Activated CD8-positive, alpha-beta T cell treated with anti-CD3 and anti-CD28 coated beads for 36 hours (primary cell): ENCODE results near the gene LANCL3. TPM values are rescaled to one million over a fixed set of nuclear protein-coding genes. Genes with fewer than 3 reads are reported as not detected.
A peak's percentile ranks its signal among the peaks of the same experiment; 100 is the strongest.

Experiments used
- ATAC-seq: fragments of 200-7000 bp; cut with Tn5 transposase; one replicate; pipeline ENCODE4 v1.10.0; 2021; ENCODE audit warnings: mild to moderate bottlenecking, moderate library complexity
- CTCF ChIA-PET: fragments of 350-600 bp; sonication (Branson Sonifier 250); formaldehyde crosslinking; loops from one replicate; lab custom pipeline; 2021; ENCODE audit warnings: antibody characterized with exemption; lab: Charles Lee
- POLR2A ChIA-PET: fragments of 350-600 bp; sonication (Branson Sonifier 250); formaldehyde crosslinking; loops from one replicate; lab custom pipeline; 2021; ENCODE audit warnings: antibody characterized with exemption; lab: Charles Lee
- DNase-seq: peaks from one replicate; pipeline ENCODE4 v3.0.0-alpha.2; 2020
- H3K27ac Mint-ChIP-seq: one replicate; pipeline ENCODE4 v1.8.0; 2021; ENCODE audit warnings: mild to moderate bottlenecking, mixed read lengths
- H3K27me3 Mint-ChIP-seq: one replicate; pipeline ENCODE4 v1.8.0; 2021; ENCODE audit warnings: mixed read lengths
- H3K36me3 Mint-ChIP-seq: one replicate; pipeline ENCODE4 v1.8.0; 2021; ENCODE audit warnings: low read depth, mixed read lengths
- H3K4me1 Mint-ChIP-seq: one replicate; pipeline ENCODE4 v1.8.0; 2021; ENCODE audit warnings: low read depth, mixed read lengths
- H3K4me3 Mint-ChIP-seq: one replicate; pipeline ENCODE4 v1.8.0; 2021; ENCODE audit warnings: mild to moderate bottlenecking, moderate library complexity, mixed read lengths
- H3K9me3 Mint-ChIP-seq: one replicate; pipeline ENCODE4 v1.8.0; 2021; ENCODE audit warnings: mixed read lengths
- intact Hi-C: fragments of 100-400 bp; cut with micrococcal nuclease; formaldehyde crosslinking; loops from one replicate; pipeline ENCODE4 v1.10.0; 2022
- total RNA-seq, 2 experiments: library from RNA; stranded (reverse); gene quantifications; one replicate each; pipeline ENCODE4 v1.2.3, GENCODE V29; 2021
- TF ChIP-seq, protein P1 (sequence below): fragments of 200-600 bp; IDR thresholded peaks from one replicate; pipeline ENCODE4 v1.8.0; 2022; ENCODE audit warnings: antibody characterized with exemption, mild to moderate bottlenecking

LANCL3 gene
- total RNA-seq, 2 experiments from 2014 or later = 0.16 to 0.34 TPM

DNA sequence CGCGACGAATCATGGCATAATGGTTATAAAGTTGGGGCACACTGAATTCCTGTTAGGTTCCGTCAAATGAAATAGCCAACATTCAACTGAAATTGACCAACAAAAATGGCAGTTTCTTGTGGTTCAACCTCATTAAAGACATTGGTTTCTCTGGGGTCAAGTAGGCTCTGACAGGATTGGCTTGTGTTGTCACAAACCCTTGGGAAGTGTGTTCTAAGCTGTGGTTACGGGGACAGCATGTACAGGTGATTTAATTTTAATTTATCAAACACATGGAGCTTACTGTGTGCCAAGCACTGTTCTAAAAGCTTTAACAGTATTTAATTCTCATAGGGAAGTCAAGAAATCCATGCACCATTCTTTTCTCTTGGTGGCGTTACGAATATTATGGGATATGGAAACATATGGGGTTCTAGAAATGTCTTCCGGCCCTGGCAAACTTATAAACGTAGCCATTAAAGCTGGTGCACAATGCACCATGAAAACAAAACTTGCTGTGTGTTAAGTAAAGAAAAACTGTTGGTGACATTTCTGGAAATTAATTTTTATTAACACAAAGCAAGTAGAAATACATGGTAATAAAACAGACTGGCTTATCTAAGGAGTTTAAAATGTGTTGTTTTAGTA is 115.0 kb downstream of the LANCL3 start:
- TF ChIP-seq, protein P1, sequence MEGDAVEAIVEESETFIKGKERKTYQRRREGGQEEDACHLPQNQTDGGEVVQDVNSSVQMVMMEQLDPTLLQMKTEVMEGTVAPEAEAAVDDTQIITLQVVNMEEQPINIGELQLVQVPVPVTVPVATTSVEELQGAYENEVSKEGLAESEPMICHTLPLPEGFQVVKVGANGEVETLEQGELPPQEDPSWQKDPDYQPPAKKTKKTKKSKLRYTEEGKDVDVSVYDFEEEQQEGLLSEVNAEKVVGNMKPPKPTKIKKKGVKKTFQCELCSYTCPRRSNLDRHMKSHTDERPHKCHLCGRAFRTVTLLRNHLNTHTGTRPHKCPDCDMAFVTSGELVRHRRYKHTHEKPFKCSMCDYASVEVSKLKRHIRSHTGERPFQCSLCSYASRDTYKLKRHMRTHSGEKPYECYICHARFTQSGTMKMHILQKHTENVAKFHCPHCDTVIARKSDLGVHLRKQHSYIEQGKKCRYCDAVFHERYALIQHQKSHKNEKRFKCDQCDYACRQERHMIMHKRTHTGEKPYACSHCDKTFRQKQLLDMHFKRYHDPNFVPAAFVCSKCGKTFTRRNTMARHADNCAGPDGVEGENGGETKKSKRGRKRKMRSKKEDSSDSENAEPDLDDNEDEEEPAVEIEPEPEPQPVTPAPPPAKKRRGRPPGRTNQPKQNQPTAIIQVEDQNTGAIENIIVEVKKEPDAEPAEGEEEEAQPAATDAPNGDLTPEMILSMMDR = no peak
- no peak overlapping the region for H3K27ac Mint-ChIP-seq
- H3K9me3 Mint-ChIP-seq = no peaks in the 10 kb centered on the region
- intact Hi-C loops = no loop called here
- DNase-seq (no peak), ATAC-seq (no peak)
- peaks cover 4% of the 10 kb centered on the region for H3K27me3 Mint-ChIP-seq
- POLR2A ChIA-PET = no interaction called here
- CTCF ChIA-PET = no interaction called here
- H3K4me1 Mint-ChIP-seq = no peaks in the 10 kb centered on the region
- peak overlapping the region; percentile 57 for H3K4me3 Mint-ChIP-seq
- no peaks in the 10 kb centered on the region for H3K36me3 Mint-ChIP-seq

DNA sequence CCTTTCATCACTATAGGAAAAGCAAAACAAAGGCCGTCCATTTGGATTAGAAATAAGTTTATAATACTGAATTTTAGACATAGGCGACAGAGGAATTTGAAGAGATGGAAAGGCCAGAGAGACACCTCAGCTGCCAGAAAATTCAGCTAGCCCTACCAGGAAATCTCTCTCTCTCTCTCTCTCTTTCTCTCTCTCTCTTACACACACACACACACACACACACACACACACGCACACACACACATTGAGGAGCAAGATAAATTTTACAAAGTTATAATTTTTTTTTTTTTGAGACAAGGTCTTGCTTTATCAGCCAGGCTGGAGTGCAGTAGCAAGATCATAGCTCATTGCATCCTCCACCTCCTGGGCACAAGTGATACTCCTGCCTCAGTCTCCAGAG is 115.5 kb downstream of the LANCL3 start:
- intact Hi-C loops = no loop called here
- ATAC-seq (no peak), DNase-seq (no peak)
- ChIA-PET CTCF (no interaction called here), POLR2A (no interaction called here)
- Mint-ChIP-seq H3K27me3 (peaks cover 4% of the 10 kb centered on the region), H3K27ac (no peak overlapping the region), H3K9me3 (no peaks in the 10 kb centered on the region), H3K36me3 (no peaks in the 10 kb centered on the region), H3K4me3 (no peak overlapping the region), H3K4me1 (no peaks in the 10 kb centered on the region)
- TF ChIP-seq, protein P1 = no peak

DNA sequence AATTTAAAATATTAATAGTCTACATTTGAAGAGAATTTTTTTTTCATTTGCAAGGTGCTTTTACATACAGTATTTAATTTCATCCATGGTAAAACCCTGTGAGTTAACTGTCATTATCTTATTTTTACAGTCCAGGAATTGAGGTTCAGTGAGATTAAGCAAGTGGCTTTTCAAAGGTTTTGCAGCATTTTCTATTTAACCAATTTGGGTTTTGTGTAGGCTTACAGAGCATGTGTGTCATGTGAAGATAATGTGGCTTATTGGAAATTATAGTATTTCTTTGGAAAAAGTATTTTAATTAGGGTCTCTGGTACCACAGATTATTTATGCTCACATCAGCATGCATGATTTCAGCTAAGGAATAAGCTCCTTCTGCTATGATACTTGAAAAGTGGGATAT is 118.7 kb downstream of the LANCL3 start:
- POLR2A ChIA-PET = interaction anchor here (0.6 kb wide), 1 partner anchor 13 kb away, joined by 3 read pairs; no protein-coding TSS in a partner anchor
- TF ChIP-seq, protein P1 = no peak
- CTCF ChIA-PET = no interaction called here
- Mint-ChIP-seq H3K9me3 (no peaks in the 10 kb centered on the region), H3K27me3 (no peaks in the 10 kb centered on the region), H3K4me3 (no peak overlapping the region), H3K36me3 (no peaks in the 10 kb centered on the region), H3K27ac (no peak overlapping the region), H3K4me1 (no peaks in the 10 kb centered on the region)
- DNase-seq = no peak
- intact Hi-C loops = no loop called here
- ATAC-seq = no peak

DNA sequence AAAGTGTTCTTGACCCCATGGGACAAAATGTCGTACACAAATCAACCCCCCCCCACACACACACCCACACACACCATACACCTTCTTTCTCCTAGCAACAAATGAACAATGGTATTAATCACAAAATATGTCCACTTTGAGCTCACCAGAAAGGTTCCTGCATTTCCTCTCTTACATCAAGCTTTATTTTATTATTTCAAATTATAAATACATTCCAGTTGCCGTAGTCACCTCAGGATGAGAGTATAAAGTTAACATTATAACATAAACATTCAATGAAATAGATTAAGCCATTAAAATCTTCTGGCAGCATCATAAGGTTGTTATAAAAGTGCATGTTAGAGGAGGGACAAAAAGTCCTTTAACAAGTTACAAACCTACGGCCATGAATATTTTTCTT is 121.5 kb downstream of the LANCL3 start:
- Mint-ChIP-seq H3K27me3 (no peaks in the 10 kb centered on the region), H3K4me1 (no peaks in the 10 kb centered on the region), H3K36me3 (no peaks in the 10 kb centered on the region), H3K4me3 (no peak overlapping the region), H3K9me3 (no peaks in the 10 kb centered on the region), H3K27ac (no peak overlapping the region)
- DNase-seq (no peak), ATAC-seq (no peak)
- ChIA-PET CTCF (no interaction called here), POLR2A (no interaction called here)
- intact Hi-C loops = no loop called here
- TF ChIP-seq, protein P1 = no peak

DNA sequence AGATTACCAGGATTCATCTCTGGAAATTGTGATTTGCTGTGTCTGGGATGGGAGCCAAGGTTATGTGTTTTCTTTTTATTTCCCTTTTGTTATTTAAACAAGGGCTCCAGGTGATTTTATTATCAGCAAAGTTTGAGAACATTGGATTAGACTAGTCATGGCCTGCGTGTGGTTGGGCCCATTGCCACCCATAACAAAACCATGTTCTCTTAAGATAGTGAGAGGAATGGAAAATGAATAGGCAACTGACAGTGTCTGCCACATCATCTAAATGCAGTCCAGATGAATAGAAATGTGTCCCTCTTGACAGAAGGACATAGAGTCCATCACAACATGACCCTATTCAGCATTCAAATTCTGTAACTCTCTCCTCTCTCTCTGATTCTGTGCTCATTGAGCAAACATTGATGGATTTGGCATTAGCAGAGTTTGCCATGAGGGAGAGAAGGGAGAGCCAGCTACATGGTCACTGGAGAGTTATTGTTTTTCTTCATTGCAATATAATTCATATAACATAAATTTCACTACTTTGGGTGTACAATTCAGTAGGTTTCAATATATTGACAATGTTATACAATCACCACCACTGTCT is 125.8 kb downstream of the LANCL3 start:
- H3K9me3 Mint-ChIP-seq = no peaks in the 10 kb centered on the region
- H3K4me1 Mint-ChIP-seq = no peaks in the 10 kb centered on the region
- ATAC-seq = no peak
- intact Hi-C loops = no loop called here
- no peak overlapping the region for H3K27ac Mint-ChIP-seq
- no peak for DNase-seq
- no peaks in the 10 kb centered on the region for H3K36me3 Mint-ChIP-seq
- ChIA-PET CTCF (no interaction called here), POLR2A (no interaction called here)
- TF ChIP-seq, protein P1 = no peak
- H3K27me3 Mint-ChIP-seq = no peaks in the 10 kb centered on the region
- H3K4me3 Mint-ChIP-seq = no peak overlapping the region
